ENCODE measurements around the gene BUD13. TPM values are rescaled to one million over a fixed set of nuclear protein-coding genes. Genes with fewer than 3 reads are reported as not detected.
"Not testable (repeated sequence)": the region's sequence is repeated elsewhere in the genome, so short reads cannot be mapped to it uniquely, and the experiment has no call there.

Gene BUD13
- polyA plus RNA-seq, 1 donor (not counting 4 experiments of a cell fraction or from before 2014, with no cell fraction given) = 12.6 TPM

GRCh38 chr11:116771935-116772334, 852 bp downstream of the BUD13 start:
- peak overlapping the region; percentile 93 for H3K4me2 ChIP-seq (ENCODE audit: control insufficient read depth, extremely low read depth, insufficient read depth, low read depth, low read length)
- peak overlapping the region; percentile 88 for H3K27ac ChIP-seq (ENCODE audit: control insufficient read depth, insufficient read depth, low read length)
- H4K20me1 ChIP-seq (ENCODE audit: control insufficient read depth, extremely low read depth, insufficient read depth, low read length) = no peaks in the 10 kb centered on the region
- dilution Hi-C loops (cut with MboI; ENCODE audit: extremely low pct_ligation_motif_present, low sequenced_read_pairs) = no loop called here
- H3K9me1 ChIP-seq (ENCODE audit: control insufficient read depth, extremely low read depth, insufficient read depth, low read length) = no peaks in the 10 kb centered on the region
- peak overlapping the region; percentile 83 to 94 (median 87) for H3K4me3 ChIP-seq (ENCODE audit: control insufficient read depth in 2 of 3, extremely low read depth in 1 of 3, insufficient read depth in 2 of 3, low read depth in 1 of 3, low read length in 3 of 3)
- TF ChIP-seq CTCF (optimal IDR thresholded peaks at IDR 0.05 in 1 of 3, IDR thresholded peaks at IDR 0.05 in 1 of 3, conservative IDR thresholded peaks at IDR 0.05 in 1 of 3; ENCODE audit: extremely low read depth in 1 of 3, insufficient read depth in 2 of 3, low read length in 3 of 3) = no peak
- no peak for TF ChIP-seq EZH2 (IDR thresholded peaks at IDR 0.05; ENCODE audit: low read length)
- H3K27me3 ChIP-seq (ENCODE audit: control insufficient read depth, extremely low read depth, insufficient read depth, low read length) = no peaks in the 10 kb centered on the region
- DNase-seq (ENCODE audit: low read depth, low spot score) (no peak), FAIRE-seq (no peak)
- H3K4me1 ChIP-seq (ENCODE audit: control insufficient read depth, extremely low read depth, insufficient read depth, low read length) = peaks cover 17% of the 10 kb centered on the region
- H3K9me3 ChIP-seq (ENCODE audit: control insufficient read depth, low read depth, low read length) = no peaks in the 10 kb centered on the region
- peaks cover 24% of the 10 kb centered on the region for H3K79me2 ChIP-seq (ENCODE audit: control insufficient read depth, insufficient read depth, low read length)
- no peak overlapping the region for H2AFZ ChIP-seq (ENCODE audit: control insufficient read depth, low read length)
- H3K36me3 ChIP-seq (ENCODE audit: control insufficient read depth in 2 of 2, extremely low read depth in 1 of 2, insufficient read depth in 2 of 2, low read length in 2 of 2) = peaks cover 8 to 11% of the 10 kb centered on the region in 2 experiments
- H3K9ac ChIP-seq (ENCODE audit: control insufficient read depth, extremely low read depth, insufficient read depth, low read length) = peak overlapping the region; percentile 94

GRCh38 chr11:116762132-116762531, 10.7 kb downstream of the BUD13 start:
- Histone ChIP-seq H3K9me1 (ENCODE audit: control insufficient read depth, extremely low read depth, insufficient read depth, low read length) (no peaks in the 10 kb centered on the region), H3K27ac (ENCODE audit: control insufficient read depth, insufficient read depth, low read length) (no peak overlapping the region), H4K20me1 (ENCODE audit: control insufficient read depth, extremely low read depth, insufficient read depth, low read length) (no peaks in the 10 kb centered on the region), H3K4me1 (ENCODE audit: control insufficient read depth, extremely low read depth, insufficient read depth, low read length) (no peaks in the 10 kb centered on the region), H3K36me3 (ENCODE audit: control insufficient read depth in 2 of 2, extremely low read depth in 1 of 2, insufficient read depth in 2 of 2, low read length in 2 of 2) (peaks cover 15 to 28% of the 10 kb centered on the region in 2 experiments), H3K9ac (ENCODE audit: control insufficient read depth, extremely low read depth, insufficient read depth, low read length) (no peak overlapping the region), H3K27me3 (ENCODE audit: control insufficient read depth, extremely low read depth, insufficient read depth, low read length) (no peaks in the 10 kb centered on the region), H3K79me2 (ENCODE audit: control insufficient read depth, insufficient read depth, low read length) (no peaks in the 10 kb centered on the region), H3K4me3 (ENCODE audit: control insufficient read depth in 2 of 3, extremely low read depth in 1 of 3, insufficient read depth in 2 of 3, low read depth in 1 of 3, low read length in 3 of 3) (no peak overlapping the region), H3K9me3 (ENCODE audit: control insufficient read depth, low read depth, low read length) (no peaks in the 10 kb centered on the region), H3K4me2 (ENCODE audit: control insufficient read depth, extremely low read depth, insufficient read depth, low read depth, low read length) (no peak overlapping the region), H2AFZ (ENCODE audit: control insufficient read depth, low read length) (no peak overlapping the region)
- FAIRE-seq (no peak), DNase-seq (ENCODE audit: low read depth, low spot score) (no peak)
- TF ChIP-seq EZH2 (IDR thresholded peaks at IDR 0.05; ENCODE audit: low read length) (no peak), CTCF (optimal IDR thresholded peaks at IDR 0.05 in 1 of 3, IDR thresholded peaks at IDR 0.05 in 1 of 3, conservative IDR thresholded peaks at IDR 0.05 in 1 of 3; ENCODE audit: extremely low read depth in 1 of 3, insufficient read depth in 2 of 3, low read length in 3 of 3) (no peak)
- dilution Hi-C loops (cut with MboI; ENCODE audit: extremely low pct_ligation_motif_present, low sequenced_read_pairs) = no loop called here

GRCh38 chr11:116756044-116756443, 16.7 kb downstream of the BUD13 start:
- FAIRE-seq; dilution Hi-C loops (cut with MboI; ENCODE audit: extremely low pct_ligation_motif_present, low sequenced_read_pairs): not testable (repeated sequence)
- peaks cover 10 to 31% of the 10 kb centered on the region in 2 experiments for H3K36me3 ChIP-seq (ENCODE audit: control insufficient read depth in 2 of 2, extremely low read depth in 1 of 2, insufficient read depth in 2 of 2, low read length in 2 of 2)

More at GRCh38 chr11:116756044-116756443, 16.7 kb downstream of the BUD13 start:
- not testable (repeated sequence) for H3K27me3 ChIP-seq (ENCODE audit: control insufficient read depth, extremely low read depth, insufficient read depth, low read length); H3K9me1 ChIP-seq (ENCODE audit: control insufficient read depth, extremely low read depth, insufficient read depth, low read length); H2AFZ ChIP-seq (ENCODE audit: control insufficient read depth, low read length); H3K27ac ChIP-seq (ENCODE audit: control insufficient read depth, insufficient read depth, low read length); H3K79me2 ChIP-seq (ENCODE audit: control insufficient read depth, insufficient read depth, low read length); H3K9me3 ChIP-seq (ENCODE audit: control insufficient read depth, low read depth, low read length); H4K20me1 ChIP-seq (ENCODE audit: control insufficient read depth, extremely low read depth, insufficient read depth, low read length); DNase-seq (ENCODE audit: low read depth, low spot score); H3K4me2 ChIP-seq (ENCODE audit: control insufficient read depth, extremely low read depth, insufficient read depth, low read depth, low read length); H3K4me1 ChIP-seq (ENCODE audit: control insufficient read depth, extremely low read depth, insufficient read depth, low read length); H3K9ac ChIP-seq (ENCODE audit: control insufficient read depth, extremely low read depth, insufficient read depth, low read length); H3K4me3 ChIP-seq (ENCODE audit: control insufficient read depth in 2 of 3, extremely low read depth in 1 of 3, insufficient read depth in 2 of 3, low read depth in 1 of 3, low read length in 3 of 3)
